ENCODE results near the gene IDH3B. TPM values are rescaled to one million over a fixed set of nuclear protein-coding genes. Genes with fewer than 3 reads are reported as not detected.

Gene IDH3B
- total and polyA plus RNA-seq, 2 of the 13 experiments (the other 11 are each of a cell fraction or from before 2014, with no cell fraction given): 215 to 254 TPM

DNA sequence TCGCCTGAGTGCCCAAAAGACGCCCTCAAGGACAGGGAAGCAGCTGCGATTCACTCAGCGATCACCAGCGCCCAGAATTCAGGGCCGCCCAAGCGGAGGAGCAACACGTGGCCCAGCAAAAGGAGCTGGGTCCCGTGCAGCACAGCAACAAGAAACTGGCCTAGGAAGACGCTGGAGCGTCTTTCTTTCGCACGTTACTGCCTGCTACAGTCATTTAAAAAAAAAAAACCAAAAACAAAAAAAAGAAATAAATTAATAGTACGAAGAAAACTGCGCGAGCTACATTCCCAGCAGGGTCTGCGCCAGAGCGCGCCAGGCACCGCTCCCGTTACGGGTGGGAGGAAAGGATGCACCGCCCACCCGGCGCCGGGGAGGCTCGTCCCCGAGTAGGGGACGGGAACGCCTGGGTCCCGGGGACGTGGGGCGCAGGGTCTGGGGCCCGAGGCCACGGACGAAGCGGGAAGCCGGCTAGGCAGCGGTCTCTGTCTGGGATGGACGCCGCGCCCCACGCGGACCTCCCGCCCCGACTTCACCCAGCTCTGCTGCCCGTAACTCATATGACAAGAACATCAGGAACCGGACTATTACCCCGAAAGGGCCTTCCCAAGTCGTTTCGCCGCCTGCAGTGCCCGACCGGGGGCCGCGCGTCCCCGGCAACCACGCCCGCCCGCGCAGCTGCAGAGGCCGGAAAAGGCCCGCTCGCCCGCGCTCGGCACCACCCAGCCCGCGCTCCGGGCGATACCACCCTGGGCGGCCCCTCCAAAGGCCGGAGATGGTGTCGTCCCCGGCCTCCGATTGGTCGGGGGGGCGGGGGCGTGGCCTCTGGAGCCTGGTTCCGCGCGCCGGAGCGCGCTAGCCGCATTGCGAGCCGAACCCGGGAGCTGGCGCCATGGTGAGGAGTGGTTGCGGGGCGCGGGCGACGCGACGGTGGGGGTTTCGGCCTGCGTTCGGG, 12.0 kb downstream of the IDH3B start, which contains the start of gene NOP56 (continued):
- TF ChIP-seq, protein P1, sequence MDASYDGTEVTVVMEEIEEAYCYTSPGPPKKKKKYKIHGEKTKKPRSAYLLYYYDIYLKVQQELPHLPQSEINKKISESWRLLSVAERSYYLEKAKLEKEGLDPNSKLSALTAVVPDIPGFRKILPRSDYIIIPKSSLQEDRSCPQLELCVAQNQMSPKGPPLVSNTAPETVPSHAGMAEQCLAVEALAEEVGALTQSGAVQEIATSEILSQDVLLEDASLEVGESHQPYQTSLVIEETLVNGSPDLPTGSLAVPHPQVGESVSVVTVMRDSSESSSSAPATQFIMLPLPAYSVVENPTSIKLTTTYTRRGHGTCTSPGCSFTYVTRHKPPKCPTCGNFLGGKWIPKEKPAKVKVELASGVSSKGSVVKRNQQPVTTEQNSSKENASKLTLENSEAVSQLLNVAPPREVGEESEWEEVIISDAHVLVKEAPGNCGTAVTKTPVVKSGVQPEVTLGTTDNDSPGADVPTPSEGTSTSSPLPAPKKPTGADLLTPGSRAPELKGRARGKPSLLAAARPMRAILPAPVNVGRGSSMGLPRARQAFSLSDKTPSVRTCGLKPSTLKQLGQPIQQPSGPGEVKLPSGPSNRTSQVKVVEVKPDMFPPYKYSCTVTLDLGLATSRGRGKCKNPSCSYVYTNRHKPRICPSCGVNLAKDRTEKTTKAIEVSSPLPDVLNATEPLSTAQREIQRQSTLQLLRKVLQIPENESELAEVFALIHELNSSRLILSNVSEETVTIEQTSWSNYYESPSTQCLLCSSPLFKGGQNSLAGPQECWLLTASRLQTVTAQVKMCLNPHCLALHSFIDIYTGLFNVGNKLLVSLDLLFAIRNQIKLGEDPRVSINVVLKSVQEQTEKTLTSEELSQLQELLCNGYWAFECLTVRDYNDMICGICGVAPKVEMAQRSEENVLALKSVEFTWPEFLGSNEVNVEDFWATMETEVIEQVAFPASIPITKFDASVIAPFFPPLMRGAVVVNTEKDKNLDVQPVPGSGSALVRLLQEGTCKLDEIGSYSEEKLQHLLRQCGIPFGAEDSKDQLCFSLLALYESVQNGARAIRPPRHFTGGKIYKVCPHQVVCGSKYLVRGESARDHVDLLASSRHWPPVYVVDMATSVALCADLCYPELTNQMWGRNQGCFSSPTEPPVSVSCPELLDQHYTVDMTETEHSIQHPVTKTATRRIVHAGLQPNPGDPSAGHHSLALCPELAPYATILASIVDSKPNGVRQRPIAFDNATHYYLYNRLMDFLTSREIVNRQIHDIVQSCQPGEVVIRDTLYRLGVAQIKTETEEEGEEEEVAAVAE (CRISPR knock-in tag; IDR thresholded peaks at IDR 0.05; ENCODE audit: borderline replicate concordance): peak; percentile 75; the same call in 1 of the 2 replicates
- TF ChIP-seq IRX3 (CRISPR knock-in tag; IDR thresholded peaks at IDR 0.05; ENCODE audit: borderline replicate concordance, low read depth) (0 out of 2 replicates have a peak, but pooled peaks have one; percentile 65), ZBTB20 (CRISPR knock-in tag; IDR thresholded peaks at IDR 0.05; ENCODE audit: borderline replicate concordance, low read depth) (no peak; the same call in none of the 2 replicates), MBD4 (IDR thresholded peaks at IDR 0.05; ENCODE audit: borderline replicate concordance, low read length) (no peak), SNRNP70 (IDR thresholded peaks at IDR 0.05; ENCODE audit: low read depth, low read length) (no peak), KDM3A (CRISPR knock-in tag; IDR thresholded peaks at IDR 0.05; ENCODE audit: low read depth) (peak; percentile 86), ZNF672 (CRISPR knock-in tag; IDR thresholded peaks at IDR 0.05) (peak; percentile 93; the same call in 1 of the 2 replicates), ZNF367 (CRISPR knock-in tag; IDR thresholded peaks at IDR 0.05; ENCODE audit: borderline replicate concordance) (peak; percentile 57; the same call in 1 of the 2 replicates), SMAD9 (CRISPR knock-in tag; IDR thresholded peaks at IDR 0.05) (no peak; the same call in 1 of the 2 replicates), NFE2L1 (CRISPR knock-in tag; IDR thresholded peaks at IDR 0.05; ENCODE audit: borderline replicate concordance) (no peak; the same call in 1 of the 2 replicates), FOXK1 (CRISPR knock-in tag; IDR thresholded peaks at IDR 0.05; ENCODE audit: borderline replicate concordance, low read depth) (peak; percentile 52), KLF9 (CRISPR knock-in tag; IDR thresholded peaks at IDR 0.05; ENCODE audit: low read depth) (no peak), ZNF75D (CRISPR knock-in tag; IDR thresholded peaks at IDR 0.05; ENCODE audit: borderline replicate concordance) (no peak; the same call in 1 of the 2 replicates), MAFF (IDR thresholded peaks at IDR 0.05; ENCODE audit: low read depth, low read length) (no peak), ZNF652 (CRISPR knock-in tag; IDR thresholded peaks at IDR 0.05; ENCODE audit: borderline replicate concordance, low read depth) (no peak), CCDC6 (CRISPR knock-in tag; IDR thresholded peaks at IDR 0.05) (peak; percentile 92), FOXA1 (IDR thresholded peaks at IDR 0.05) (no peak), FOXA1 (CRISPR knock-in tag; IDR thresholded peaks at IDR 0.05) (no peak), ZNF468 (CRISPR knock-in tag; IDR thresholded peaks at IDR 0.05) (0 out of 2 replicates have a peak, but pooled peaks have one; percentile 29), CEBPB (IDR thresholded peaks at IDR 0.05; ENCODE audit: borderline replicate concordance, low read depth, low read length) (no peak), ZNF563 (CRISPR knock-in tag; IDR thresholded peaks at IDR 0.05) (peak; percentile 96), SIX4 (CRISPR knock-in tag; IDR thresholded peaks at IDR 0.05) (peak; percentile 17), ZNF331 (CRISPR knock-in tag; IDR thresholded peaks at IDR 0.05) (no peak; the same call in 1 of the 2 replicates)
- TF ChIP-seq, protein P2, sequence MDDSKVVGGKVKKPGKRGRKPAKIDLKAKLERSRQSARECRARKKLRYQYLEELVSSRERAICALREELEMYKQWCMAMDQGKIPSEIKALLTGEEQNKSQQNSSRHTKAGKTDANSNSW (CRISPR knock-in tag; IDR thresholded peaks at IDR 0.05; ENCODE audit: borderline replicate concordance): peak; percentile 29; the same call in 1 of the 2 replicates

Data from HepG2 (cell line).